Activated T-helper 9 cell treated with anti-CD3 and anti-CD28 coated beads, Interleukin-2, amount 50 U/mL, for 16 hours (primary cell): ENCODE measurements around the gene GSTT2B.
"Not testable (repeated sequence)": the region's sequence is repeated elsewhere in the genome, so short reads cannot be mapped to it uniquely, and the experiment has no call there.

Experiments used
- DNase-seq: peaks from one replicate; pipeline ENCODE4 v3.0.0-alpha.2; 2020; ENCODE audit warnings: low read depth

GSTT2B gene

GRCh38 chr22:23961084-23961771, at the start of gene GSTT2B:
Gene GSTT2B (minus strand): TSS chr22:23961195. CDS start chr22:23961131, 64 bp downstream.
- not testable (repeated sequence) for DNase-seq

GRCh38 chr22:24010018-24010391, 49.0 kb upstream of the GSTT2B start:
- no peak for DNase-seq

- DNase-seq: no peak
Measured at GRCh38 chr22:24009227-24010017, 48.4 kb upstream of the GSTT2B start.

- DNase-seq: no peak
Measured at GRCh38 chr22:24008381-24009226, 47.6 kb upstream of the GSTT2B start.

- no peak for DNase-seq
Measured at GRCh38 chr22:24008022-24008283, 47.0 kb upstream of the GSTT2B start.

GRCh38 chr22:24007253-24008021, 46.4 kb upstream of the GSTT2B start:
- no peak for DNase-seq

- DNase-seq: no peak
Measured at GRCh38 chr22:24006914-24007214, 45.9 kb upstream of the GSTT2B start.

- DNase-seq: no peak
Measured at GRCh38 chr22:24006207-24006913, 45.4 kb upstream of the GSTT2B start.

GRCh38 chr22:24005201-24005600, 44.2 kb upstream of the GSTT2B start, which contains the start of gene GSTT4:
Gene GSTT4 (minus strand): TSS chr22:24005453. CDS start chr22:24005356, 97 bp downstream.
- no peak for DNase-seq

GRCh38 chr22:24003887-24004286, 42.9 kb upstream of the GSTT2B start:
- no peak for DNase-seq

- no peak for DNase-seq
Measured at GRCh38 chr22:24002851-24003250, 41.9 kb upstream of the GSTT2B start.

- DNase-seq: no peak
Measured at GRCh38 chr22:24002272-24002671, 41.3 kb upstream of the GSTT2B start.

- no peak for DNase-seq
Measured at GRCh38 chr22:24001314-24001713, 40.3 kb upstream of the GSTT2B start.

- not testable (repeated sequence) for DNase-seq
Measured at GRCh38 chr22:23999779-24000178, 38.8 kb upstream of the GSTT2B start.

- no peak for DNase-seq
Measured at GRCh38 chr22:23997092-23997491, 36.1 kb upstream of the GSTT2B start.

GRCh38 chr22:23993581-23994177, 32.7 kb upstream of the GSTT2B start:
- DNase-seq: not testable (repeated sequence)

GRCh38 chr22:23993080-23993479, 32.1 kb upstream of the GSTT2B start:
- not testable (repeated sequence) for DNase-seq

GRCh38 chr22:23989583-23990244, 28.7 kb upstream of the GSTT2B start:
- not testable (repeated sequence) for DNase-seq

- not testable (repeated sequence) for DNase-seq
Measured at GRCh38 chr22:23986538-23987178, 25.7 kb upstream of the GSTT2B start.

- not testable (repeated sequence) for DNase-seq
Measured at GRCh38 chr22:23986089-23986488, 25.1 kb upstream of the GSTT2B start.
